Prostate gland (tissue), 2 donors: ENCODE measurements around the gene SDR9C7.
"Not testable (repeated sequence)": the region's sequence is repeated elsewhere in the genome, so short reads cannot be mapped to it uniquely, and the experiment has no call there.

Source experiments
- CTCF ChIP-seq, 4 experiments: fragments of 200-600 bp in 2 of 4; fragments of 450-650 bp in 2 of 4; sonication (generic) in 2 of 4; IDR thresholded peaks; 1 replicate in 3 of 4; 2 replicates in 1 of 4; pipeline ENCODE4 v1.5.1; 2016 to 2019; ENCODE audit warnings: antibody characterized with exemption in 4 of 4, mild to moderate bottlenecking in 2 of 4, moderate library complexity in 2 of 4
- POLR2A ChIP-seq: fragments of 450-650 bp; IDR thresholded peaks from one replicate; pipeline ENCODE4 v1.6.1; 2016; ENCODE audit warnings: antibody characterized with exemption, mild to moderate bottlenecking
- POLR2AphosphoS5 ChIP-seq: sonication (generic); formaldehyde crosslinking; IDR thresholded peaks from one replicate; pipeline ENCODE4 v1.6.1; 2017; ENCODE audit warnings: antibody characterized with exemption

GRCh38 chr12:56963557-56963956 lies 29.3 kb upstream of the SDR9C7 start:
- not testable (repeated sequence) for TF ChIP-seq CTCF (IDR thresholded peaks at IDR 0.05); POLR2A; POLR2AphosphoS5
